B cell (primary cell): Measurements from ENCODE around the gene HLA-B.

ENCODE experiments used
- EZH2 ChIP-seq: IDR thresholded peaks from 2 replicates; pipeline ENCODE4 v1.6.1; 2012; ENCODE audit warnings: borderline replicate concordance, low read depth, mild to moderate bottlenecking, moderate library complexity, low read length; ENCODE audit not compliant: insufficient read depth, poor library complexity, severe bottlenecking
- TF ChIP-seq, protein P1 (sequence below): fragments of 200-600 bp; IDR thresholded peaks from one replicate; pipeline ENCODE4 v1.8.0; 2022; ENCODE audit warnings: antibody characterized with exemption, mild to moderate bottlenecking

DNA sequence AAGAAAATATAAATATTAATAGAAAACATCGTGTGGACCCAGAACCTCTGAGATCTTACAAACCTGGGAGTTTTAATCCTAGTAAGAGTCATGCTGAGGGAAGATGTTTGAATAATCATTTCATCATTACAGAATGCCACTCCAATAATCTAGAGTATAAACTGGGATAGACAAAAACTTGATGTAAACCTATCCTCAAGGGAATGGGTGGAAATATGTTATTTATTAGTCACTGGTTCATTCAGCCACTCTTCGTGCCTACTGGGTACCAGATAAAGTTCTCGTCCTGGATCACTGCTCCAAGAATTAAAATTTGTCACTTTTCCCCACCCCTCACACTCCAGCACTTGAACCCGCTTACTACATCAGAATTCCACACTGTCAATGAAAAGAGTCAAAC, 7.7 kb downstream of the HLA-B start:
- no peak for TF ChIP-seq EZH2
- TF ChIP-seq, protein P1, sequence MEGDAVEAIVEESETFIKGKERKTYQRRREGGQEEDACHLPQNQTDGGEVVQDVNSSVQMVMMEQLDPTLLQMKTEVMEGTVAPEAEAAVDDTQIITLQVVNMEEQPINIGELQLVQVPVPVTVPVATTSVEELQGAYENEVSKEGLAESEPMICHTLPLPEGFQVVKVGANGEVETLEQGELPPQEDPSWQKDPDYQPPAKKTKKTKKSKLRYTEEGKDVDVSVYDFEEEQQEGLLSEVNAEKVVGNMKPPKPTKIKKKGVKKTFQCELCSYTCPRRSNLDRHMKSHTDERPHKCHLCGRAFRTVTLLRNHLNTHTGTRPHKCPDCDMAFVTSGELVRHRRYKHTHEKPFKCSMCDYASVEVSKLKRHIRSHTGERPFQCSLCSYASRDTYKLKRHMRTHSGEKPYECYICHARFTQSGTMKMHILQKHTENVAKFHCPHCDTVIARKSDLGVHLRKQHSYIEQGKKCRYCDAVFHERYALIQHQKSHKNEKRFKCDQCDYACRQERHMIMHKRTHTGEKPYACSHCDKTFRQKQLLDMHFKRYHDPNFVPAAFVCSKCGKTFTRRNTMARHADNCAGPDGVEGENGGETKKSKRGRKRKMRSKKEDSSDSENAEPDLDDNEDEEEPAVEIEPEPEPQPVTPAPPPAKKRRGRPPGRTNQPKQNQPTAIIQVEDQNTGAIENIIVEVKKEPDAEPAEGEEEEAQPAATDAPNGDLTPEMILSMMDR, result no peak
